HG03520 (cell line): Measurements from ENCODE around the gene NECAB3.
A peak's percentile ranks its signal among the peaks of the same experiment; 100 is the strongest.
"Not testable (repeated sequence)": the region's sequence is repeated elsewhere in the genome, so short reads cannot be mapped to it uniquely, and the experiment has no call there.

Experiments used
- ATAC-seq: cut with Tn5 transposase; IDR thresholded peaks from one replicate; pipeline ENCODE4 v1.9.1; 2021; ENCODE audit warnings: mild to moderate bottlenecking, moderate library complexity; ENCODE audit not compliant: unreplicated experiment

Gene NECAB3

GRCh38 chr20:33650753-33651561, 23.3 kb downstream of the NECAB3 start:
- no peak for ATAC-seq

GRCh38 chr20:33650111-33650752, 24.0 kb downstream of the NECAB3 start:
- ATAC-seq, result no peak

GRCh38 chr20:33649201-33649681, 25.0 kb downstream of the NECAB3 start:
- no peak for ATAC-seq

- ATAC-seq, result no peak
Measured at GRCh38 chr20:33648396-33649004, 25.7 kb downstream of the NECAB3 start.

- ATAC-seq, result peak; percentile 50
Measured at GRCh38 chr20:33647603-33648395, 26.4 kb downstream of the NECAB3 start.

GRCh38 chr20:33646959-33647602, 27.1 kb downstream of the NECAB3 start:
- not testable (repeated sequence) for ATAC-seq

- ATAC-seq, result no peak
Measured at GRCh38 chr20:33646191-33646590, 28.0 kb downstream of the NECAB3 start.

- ATAC-seq, result no peak
Measured at GRCh38 chr20:33645396-33645795, 28.8 kb downstream of the NECAB3 start.

- no peak for ATAC-seq
Measured at GRCh38 chr20:33645072-33645358, 29.2 kb downstream of the NECAB3 start.

- ATAC-seq, result no peak
Measured at GRCh38 chr20:33644313-33645071, 29.7 kb downstream of the NECAB3 start.

GRCh38 chr20:33640287-33640686, 33.9 kb downstream of the NECAB3 start:
- ATAC-seq, result no peak

- no peak for ATAC-seq
Measured at GRCh38 chr20:33636776-33637175, 37.5 kb downstream of the NECAB3 start.

GRCh38 chr20:33635341-33635740, 38.9 kb downstream of the NECAB3 start:
- ATAC-seq, result no peak

GRCh38 chr20:33631910-33632309, 42.3 kb downstream of the NECAB3 start:
- ATAC-seq, result not testable (repeated sequence)

GRCh38 chr20:33630507-33630906, 43.7 kb downstream of the NECAB3 start:
- no peak for ATAC-seq

- no peak for ATAC-seq
Measured at GRCh38 chr20:33629979-33630378, 44.2 kb downstream of the NECAB3 start.

- no peak for ATAC-seq
Measured at GRCh38 chr20:33629533-33629932, 44.7 kb downstream of the NECAB3 start.

GRCh38 chr20:33627577-33628216, 46.5 kb downstream of the NECAB3 start:
- no peak for ATAC-seq

GRCh38 chr20:33626190-33626589, 48.0 kb downstream of the NECAB3 start:
- no peak for ATAC-seq
